CD14-positive monocyte (primary cell): Measurements from ENCODE around the gene CYP1A1. TPM values are rescaled to one million over a fixed set of nuclear protein-coding genes. Genes with fewer than 3 reads are reported as not detected.

ENCODE experiments used
- DNase-seq, 3 donors: peaks; one replicate each; pipeline ENCODE4 v3.0.0-alpha.2; 2011 to 2022
- H2AFZ ChIP-seq: 2 replicates; pipeline ENCODE4 v1.6.0; 2012; ENCODE audit warnings: mild to moderate bottlenecking, low read depth, low read length, inconsistent platforms; ENCODE audit not compliant: insufficient read depth, poor library complexity, severe bottlenecking
- H3K27ac ChIP-seq, 2 donors: 1 replicate in 1 of 2; 2 replicates in 1 of 2; pipeline ENCODE4 v1.5.1; 2012 to 2013; ENCODE audit warnings: low read length in 2 of 2, control low read depth in 1 of 2, inconsistent platforms in 1 of 2, low read depth in 1 of 2, mild to moderate bottlenecking in 1 of 2
- H3K27me3 ChIP-seq, 2 donors: one replicate each; pipeline versions ENCODE4 v1.6.0 to v1.6.1; 2011 to 2013; ENCODE audit warnings: low read length in 2 of 2; ENCODE audit not compliant: control insufficient read depth in 2 of 2, insufficient read depth in 2 of 2
- H3K36me3 ChIP-seq, 2 donors: replicated peaks in 1 of 2; 1 replicate in 1 of 2; 2 replicates in 1 of 2; pipeline versions ENCODE4 v1.5.1 to v1.6.1; 2012 to 2013; ENCODE audit warnings: low read length in 2 of 2, control low read depth in 1 of 2, inconsistent platforms in 1 of 2, mild to moderate bottlenecking in 1 of 2; ENCODE audit not compliant: insufficient read depth in 2 of 2, control insufficient read depth in 1 of 2
- H3K4me1 ChIP-seq, 2 donors: 1 replicate in 1 of 2; 2 replicates in 1 of 2; pipeline versions ENCODE4 v1.5.1 to v1.6.1; 2012 to 2013; ENCODE audit warnings: low read length in 2 of 2, control low read depth in 1 of 2, inconsistent platforms in 1 of 2, mild to moderate bottlenecking in 1 of 2, moderate library complexity in 1 of 2; ENCODE audit not compliant: insufficient read depth in 2 of 2, control insufficient read depth in 1 of 2
- H3K4me2 ChIP-seq: replicated peaks from 2 replicates; pipeline ENCODE3; 2012; ENCODE audit warnings: low read length, moderate library complexity, mild to moderate bottlenecking; ENCODE audit not compliant: poor library complexity, severe bottlenecking; ENCODE audit errors: extremely low read depth
- H3K4me3 ChIP-seq, 3 experiments: fragments of 200-600 bp in 1 of 3; sonication (generic) in 1 of 3; replicated peaks in 1 of 3; 1 replicate in 2 of 3; 2 replicates in 1 of 3; pipeline ENCODE4 v1.5.1; 2011 to 2013; ENCODE audit warnings: low read length in 3 of 3, mild to moderate bottlenecking in 3 of 3, control low read depth in 2 of 3, low read depth in 2 of 3, inconsistent platforms in 1 of 3, moderate library complexity in 1 of 3
- H3K79me2 ChIP-seq: 2 replicates; pipeline ENCODE4 v1.6.0; 2012; ENCODE audit warnings: mild to moderate bottlenecking, control low read depth, inconsistent platforms, low read length, moderate library complexity; ENCODE audit not compliant: insufficient read depth
- H3K9ac ChIP-seq: 2 replicates; pipeline ENCODE4 v1.6.0; 2017; ENCODE audit warnings: low read length, mild to moderate bottlenecking; ENCODE audit not compliant: insufficient read depth, poor library complexity, severe bottlenecking
- H3K9me3 ChIP-seq, 2 donors: replicated peaks in 1 of 2; 1 replicate in 1 of 2; 2 replicates in 1 of 2; pipeline versions ENCODE4 v1.5.1 to v1.6.1; 2012 to 2013; ENCODE audit warnings: low read length in 2 of 2, control low read depth in 1 of 2; ENCODE audit not compliant: control insufficient read depth in 1 of 2, insufficient read depth in 1 of 2
- H4K20me1 ChIP-seq: 2 replicates; pipeline ENCODE4 v1.6.0; 2012; ENCODE audit warnings: mild to moderate bottlenecking, low read length, control low read depth, moderate library complexity; ENCODE audit not compliant: insufficient read depth
- H3K27ac Mint-ChIP-seq, 7 donors: one replicate each; pipeline ENCODE4 v1.8.0; 2020; ENCODE audit warnings: mild to moderate bottlenecking in 7 of 7, mixed read lengths in 7 of 7, moderate library complexity in 6 of 7, inconsistent platforms in 2 of 7
- H3K27me3 Mint-ChIP-seq, 3 donors: one replicate each; pipeline ENCODE4 v1.8.0; 2021 to 2022; ENCODE audit warnings: low read depth in 3 of 3, mild to moderate bottlenecking in 3 of 3, mixed read lengths in 3 of 3, moderate library complexity in 3 of 3, inconsistent platforms in 1 of 3
- H3K36me3 Mint-ChIP-seq, 2 donors: one replicate each; pipeline ENCODE4 v1.8.0; 2020; ENCODE audit warnings: mixed read lengths in 2 of 2, inconsistent platforms in 1 of 2, mild to moderate bottlenecking in 1 of 2
- H3K4me1 Mint-ChIP-seq: one replicate; pipeline ENCODE4 v1.8.0; 2020; ENCODE audit warnings: mild to moderate bottlenecking, mixed read lengths
- H3K4me3 Mint-ChIP-seq, 2 donors: one replicate each; pipeline ENCODE4 v1.8.0; 2020; ENCODE audit warnings: mild to moderate bottlenecking in 2 of 2, mixed read lengths in 2 of 2, moderate library complexity in 1 of 2
- H3K9me3 Mint-ChIP-seq, 7 donors: one replicate each; pipeline ENCODE4 v1.8.0; 2020 to 2022; ENCODE audit warnings: mixed read lengths in 7 of 7, mild to moderate bottlenecking in 6 of 7, moderate library complexity in 6 of 7, inconsistent platforms in 2 of 7
- WGBS: methylation state at CpG from one replicate; pipeline ENCODE4 v1.1.5; 2013; ENCODE audit warnings: missing lambda C conversion rate; ENCODE audit not compliant: insufficient coverage; 5-methylcytosine and 5-hydroxymethylcytosine counted together
- intact Hi-C, 2 donors: fragments of 100-400 bp; cut with micrococcal nuclease; formaldehyde crosslinking; loops; one replicate each; pipeline versions ENCODE4 v1.15.0 to v1.15.1; 2023
- polyA plus RNA-seq, 3 donors: library from polyadenylated mRNA; depleted of rRNA in 1 of 3; unstranded in 2 of 3; stranded (reverse) in 1 of 3; fragments of 300-500 nt in 2 of 3; fragments of >200 nt in 1 of 3; fragmentation: Illumina TruSeq in 2 of 3; gene quantifications; 1 replicate in 2 of 3; 2 replicates in 1 of 3; pipeline ENCODE4 v1.2.3, GENCODE V29; 2012 to 2021
- TF ChIP-seq, protein P1 (sequence below): fragments of 200-600 bp; IDR thresholded peaks from one replicate; pipeline ENCODE4 v1.8.0; 2022; ENCODE audit warnings: antibody characterized with exemption, mild to moderate bottlenecking

Gene CYP1A1
- polyA plus RNA-seq, 3 donors: 0.16 TPM; not detected in 2

DNA sequence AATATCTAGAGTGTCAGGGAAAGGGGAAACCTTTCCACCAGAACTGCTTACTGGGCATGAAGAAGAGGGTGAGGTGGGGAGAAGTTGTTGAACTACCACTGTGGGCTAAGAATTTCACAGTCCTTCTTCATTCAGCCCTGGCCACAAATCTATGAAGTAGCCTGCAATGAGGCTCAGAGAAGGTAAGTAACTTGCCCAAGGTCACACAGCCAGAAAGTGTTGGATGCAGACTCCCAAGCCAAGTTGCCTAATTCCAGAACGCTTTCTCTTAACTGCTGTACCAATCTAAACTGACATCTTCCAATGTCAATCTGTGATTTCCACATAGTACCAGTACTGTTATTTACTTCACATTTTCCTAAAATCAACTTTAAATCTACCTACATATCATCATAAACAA, 2.1 kb downstream of the CYP1A1 start:
- H2AFZ ChIP-seq: no peak overlapping the region
- no peak overlapping the region for H3K27ac Mint-ChIP-seq
- intact Hi-C loops: no loop called here

GRCh38 chr15:74722591-74722990, 2.7 kb downstream of the CYP1A1 start:
- Mint-ChIP-seq H3K4me3 (peak overlapping the region in 1 of 2 donors; percentile 45), H3K9me3 (peaks cover 0 to 10% (median 3%) of the 10 kb centered on the region in 7 donors), H3K27me3 (peaks cover 34 to 53% (median 52%) of the 10 kb centered on the region in 3 donors), H3K36me3 (peaks cover 4% of the 10 kb centered on the region in 2 donors), H3K4me1 (peaks cover 10% of the 10 kb centered on the region), H3K27ac (no peak overlapping the region)
- Histone ChIP-seq H3K9ac (no peak overlapping the region), H3K4me1 (peaks cover 13 to 15% of the 10 kb centered on the region in 2 donors), H4K20me1 (no peaks in the 10 kb centered on the region), H3K27ac (no peak overlapping the region), H3K4me3 (no peak overlapping the region), H3K79me2 (no peaks in the 10 kb centered on the region), H3K9me3 (peaks cover 4 to 10% of the 10 kb centered on the region in 2 donors), H2AFZ (no peak overlapping the region), H3K36me3 (no peaks in the 10 kb centered on the region), H3K4me2 (no peak overlapping the region), H3K27me3 (peaks cover 31 to 41% of the 10 kb centered on the region in 2 donors)
- DNase-seq: no peak
- intact Hi-C loops: no loop called here
- WGBS: 95% methylated on average over 9 of the region's 13 CpGs
- TF ChIP-seq, protein P1, sequence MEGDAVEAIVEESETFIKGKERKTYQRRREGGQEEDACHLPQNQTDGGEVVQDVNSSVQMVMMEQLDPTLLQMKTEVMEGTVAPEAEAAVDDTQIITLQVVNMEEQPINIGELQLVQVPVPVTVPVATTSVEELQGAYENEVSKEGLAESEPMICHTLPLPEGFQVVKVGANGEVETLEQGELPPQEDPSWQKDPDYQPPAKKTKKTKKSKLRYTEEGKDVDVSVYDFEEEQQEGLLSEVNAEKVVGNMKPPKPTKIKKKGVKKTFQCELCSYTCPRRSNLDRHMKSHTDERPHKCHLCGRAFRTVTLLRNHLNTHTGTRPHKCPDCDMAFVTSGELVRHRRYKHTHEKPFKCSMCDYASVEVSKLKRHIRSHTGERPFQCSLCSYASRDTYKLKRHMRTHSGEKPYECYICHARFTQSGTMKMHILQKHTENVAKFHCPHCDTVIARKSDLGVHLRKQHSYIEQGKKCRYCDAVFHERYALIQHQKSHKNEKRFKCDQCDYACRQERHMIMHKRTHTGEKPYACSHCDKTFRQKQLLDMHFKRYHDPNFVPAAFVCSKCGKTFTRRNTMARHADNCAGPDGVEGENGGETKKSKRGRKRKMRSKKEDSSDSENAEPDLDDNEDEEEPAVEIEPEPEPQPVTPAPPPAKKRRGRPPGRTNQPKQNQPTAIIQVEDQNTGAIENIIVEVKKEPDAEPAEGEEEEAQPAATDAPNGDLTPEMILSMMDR: no peak

More for the DNA sequence above, 2.1 kb downstream of the CYP1A1 start:
- Mint-ChIP-seq H3K4me3 (no peak overlapping the region), H3K36me3 (peaks cover 4% of the 10 kb centered on the region in 2 donors), H3K4me1 (peaks cover 10% of the 10 kb centered on the region), H3K27me3 (peaks cover 39 to 59% (median 58%) of the 10 kb centered on the region in 3 donors), H3K9me3 (peaks cover 0 to 10% (median 3%) of the 10 kb centered on the region in 7 donors)
- no peaks in the 10 kb centered on the region for H3K36me3 ChIP-seq
- H3K79me2 ChIP-seq: no peaks in the 10 kb centered on the region
- peaks cover 31 to 47% of the 10 kb centered on the region in 2 donors for H3K27me3 ChIP-seq
- TF ChIP-seq, protein P1: no peak
- DNase-seq: no peak
- H3K27ac ChIP-seq: no peak overlapping the region
- H3K9me3 ChIP-seq: peaks cover 4 to 12% of the 10 kb centered on the region in 2 donors
- no peaks in the 10 kb centered on the region for H4K20me1 ChIP-seq
- WGBS: 83% methylated on average over 1 of the region's 1 CpG
- no peak overlapping the region for H3K4me2 ChIP-seq
- H3K4me3 ChIP-seq: no peak overlapping the region
- no peak overlapping the region for H3K9ac ChIP-seq
- H3K4me1 ChIP-seq: peaks cover 13 to 15% of the 10 kb centered on the region in 2 donors
